IPS-NIHi7 (cell line): ENCODE results near the gene GSKIP.

ENCODE experiments used
- DNase-seq: peaks from one replicate; pipeline ENCODE4 v3.0.0; 2012; ENCODE audit warnings: mixed read lengths; ENCODE audit errors: extremely low spot score

Gene GSKIP

DNA sequence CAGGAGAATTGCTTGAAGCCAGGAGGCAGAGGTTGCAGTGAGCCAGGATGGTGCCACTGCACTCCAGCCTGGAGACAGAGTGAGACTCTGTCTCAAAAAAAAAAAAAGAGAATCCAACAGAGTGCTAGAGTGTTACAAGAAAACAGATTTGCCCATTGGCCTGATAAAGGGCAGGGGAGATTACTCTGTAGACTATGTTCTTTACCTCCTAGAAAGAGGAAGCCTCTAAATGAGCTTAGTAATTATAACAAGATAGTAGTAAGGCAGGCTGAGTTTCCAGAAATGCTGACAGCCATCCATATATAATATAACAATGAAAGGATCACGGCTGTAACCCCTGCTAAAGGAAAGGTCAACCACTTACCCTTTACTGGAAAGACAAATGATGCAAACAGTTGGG lies 53.0 kb downstream of the GSKIP start:
- no peak for DNase-seq

DNA sequence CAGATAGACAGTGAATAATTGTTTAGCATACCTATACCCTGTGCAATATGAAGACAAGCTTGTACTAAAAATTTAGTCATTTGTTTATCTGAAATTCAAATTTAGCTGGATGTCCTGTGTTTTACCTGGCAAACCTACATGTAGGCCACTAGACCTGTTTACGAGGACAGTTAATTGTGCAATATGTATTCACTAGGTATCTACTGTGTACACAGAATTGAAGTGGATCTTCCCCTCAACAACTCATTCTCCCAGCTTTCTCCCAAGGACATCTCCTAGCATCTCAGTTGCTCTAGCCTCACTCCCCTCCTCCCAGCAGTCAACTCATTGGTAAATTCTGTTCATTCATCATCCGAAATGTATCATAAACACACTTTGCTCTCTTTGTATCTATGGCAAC lies 53.9 kb downstream of the GSKIP start:
- DNase-seq = no peak

DNA sequence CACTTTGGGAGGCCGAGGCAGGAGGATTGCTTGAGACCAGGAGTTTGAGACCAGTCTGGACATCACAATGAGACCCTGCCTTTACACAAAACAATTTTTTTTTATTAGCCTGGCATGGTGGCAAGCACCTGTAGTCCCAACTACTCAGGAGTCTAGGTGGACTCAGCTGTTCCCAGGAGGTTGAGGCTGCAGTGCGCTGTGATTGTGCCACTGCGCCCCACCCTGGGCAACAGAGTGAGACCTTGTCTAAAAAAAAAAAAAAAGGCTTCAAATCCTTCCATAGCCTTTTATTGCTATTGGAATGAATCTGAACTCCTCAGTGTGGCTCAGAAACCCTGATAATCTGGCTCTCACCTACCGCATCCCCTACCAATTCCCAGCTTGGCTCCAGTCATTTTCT lies 54.7 kb downstream of the GSKIP start:
- no peak for DNase-seq

DNA sequence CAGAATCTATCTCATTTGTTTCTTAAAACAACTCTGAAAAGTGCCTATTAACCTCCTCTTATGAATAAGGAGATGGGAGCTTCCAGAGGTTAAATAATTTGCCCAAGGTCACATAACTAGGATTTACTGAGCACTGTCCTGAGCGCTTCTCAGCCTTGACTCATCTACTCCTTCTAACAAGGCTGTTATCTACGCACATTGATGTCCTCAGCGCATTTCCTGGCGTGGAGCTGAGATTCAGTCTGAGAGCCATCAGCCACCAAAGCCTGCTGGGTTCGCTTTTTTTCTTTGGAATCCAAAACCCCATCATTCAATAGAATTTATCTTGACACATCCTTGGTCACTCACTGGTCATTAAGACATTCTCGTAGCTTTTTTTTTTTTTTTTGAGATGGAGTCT lies 57.9 kb downstream of the GSKIP start:
- no peak for DNase-seq

DNA sequence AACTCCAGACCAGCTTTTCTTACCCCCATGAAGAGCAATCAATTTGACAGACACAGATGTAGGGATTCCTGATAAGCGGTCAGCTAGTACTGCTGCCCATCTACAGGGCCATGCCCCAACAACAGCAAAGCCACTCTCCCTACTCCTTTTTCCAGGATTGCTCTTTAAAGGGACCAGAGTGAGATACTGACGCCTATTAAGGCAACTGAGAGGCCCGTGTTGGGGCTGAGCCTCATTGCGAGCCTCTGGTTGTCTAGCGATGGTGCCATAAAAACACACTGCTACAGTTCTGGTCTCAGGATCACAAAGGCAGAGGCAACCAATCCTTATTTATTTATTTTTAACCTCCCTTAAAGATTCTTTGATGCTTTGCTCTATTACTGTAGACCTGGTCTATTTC lies 59.7 kb downstream of the GSKIP start:
- DNase-seq = no peak

DNA sequence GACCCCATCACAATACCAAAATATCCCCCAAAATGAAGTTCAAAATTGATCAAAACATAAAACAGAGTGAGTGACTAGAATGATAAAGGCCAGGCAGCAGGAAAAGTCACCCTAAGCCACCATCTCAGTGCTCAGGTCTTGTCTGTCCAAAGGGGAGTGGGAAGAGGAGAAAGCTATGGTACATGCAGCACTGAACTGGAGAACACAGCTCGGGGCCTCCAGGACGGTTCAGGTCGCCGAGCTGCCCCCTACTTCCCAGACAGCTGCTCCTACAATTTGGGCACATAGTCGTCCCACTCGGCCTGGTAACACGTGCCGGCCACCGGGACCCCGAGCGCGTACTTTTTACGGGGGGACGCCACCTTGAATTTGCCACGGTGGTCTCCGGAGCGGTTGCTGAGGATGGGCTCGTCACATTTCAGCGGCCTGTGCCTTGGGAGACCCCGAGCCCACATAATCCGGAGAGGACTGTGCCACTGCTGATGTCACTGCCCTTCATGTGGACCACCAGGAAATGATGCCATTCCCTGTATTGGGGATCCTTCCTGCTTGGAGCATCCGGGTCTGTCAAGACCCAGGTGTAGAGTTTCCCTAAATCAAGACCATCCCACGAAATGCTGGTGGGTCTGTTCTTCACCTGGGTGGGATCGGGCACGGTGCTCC lies 60.3 kb downstream of the GSKIP start:
- DNase-seq = no peak

DNA sequence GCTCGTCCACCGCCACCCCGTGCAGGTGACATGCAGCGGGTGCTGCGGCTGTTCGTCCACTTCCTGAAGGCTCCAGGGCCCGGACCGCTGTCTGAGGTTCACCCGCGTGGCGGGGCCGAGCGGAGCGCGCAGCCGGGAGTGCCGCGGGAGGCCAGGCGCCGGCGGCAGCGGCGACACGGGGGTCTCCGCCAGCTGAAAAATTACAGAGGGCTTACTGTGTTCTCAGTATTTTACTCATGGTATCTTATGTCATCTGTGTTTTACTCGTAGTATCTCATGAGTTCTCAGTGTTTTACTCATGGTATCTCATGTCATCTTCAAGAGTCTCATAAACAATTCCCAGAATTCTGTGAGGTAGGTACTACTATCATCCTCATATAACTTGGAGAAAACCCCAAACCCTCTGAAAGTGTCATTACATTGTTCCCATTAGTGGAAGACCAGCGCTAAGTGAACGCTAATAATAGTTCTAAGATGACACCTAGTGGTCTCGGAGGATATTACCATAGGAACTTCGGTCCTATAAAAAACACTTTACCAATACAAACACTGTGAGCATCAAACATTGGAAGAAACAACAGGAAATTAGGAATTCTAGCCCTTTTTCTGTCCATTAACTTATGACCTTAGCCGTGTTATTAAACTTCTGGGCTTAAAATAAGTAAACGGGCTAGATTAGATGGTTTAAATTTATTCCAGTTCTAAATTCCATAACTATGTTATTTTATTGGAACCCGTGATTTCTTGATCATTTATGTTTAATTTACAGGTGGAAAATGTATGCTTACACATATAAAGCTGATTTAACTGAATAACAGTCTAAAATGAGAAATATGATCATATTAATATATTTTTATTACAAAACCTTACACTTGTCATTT lies 61.0 kb downstream of the GSKIP start:
- peak; percentile 68 for DNase-seq

DNA sequence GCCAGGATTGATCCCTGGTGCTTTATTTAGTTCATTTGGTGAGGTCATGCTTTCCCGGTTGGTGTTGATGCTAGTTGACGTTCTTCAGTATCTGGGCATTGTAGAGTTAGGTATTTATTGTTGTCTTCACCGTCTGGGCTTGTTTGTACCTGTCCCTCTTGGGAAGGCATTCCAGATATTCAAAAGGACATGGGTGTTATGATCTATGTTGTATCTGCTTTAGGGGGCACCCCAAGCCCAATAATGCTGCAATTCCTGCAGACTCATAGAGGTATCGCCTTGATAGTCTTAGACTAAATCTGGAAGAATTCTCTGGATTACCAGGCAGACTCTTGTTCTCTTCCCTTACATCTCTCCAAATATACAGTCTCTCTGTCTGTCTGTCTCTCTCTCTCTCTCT lies 70.7 kb downstream of the GSKIP start:
- DNase-seq = no peak
